Measurements from ENCODE around the gene CFAP299.
A peak's percentile ranks its signal among the peaks of the same experiment; 100 is the strongest.

Gene CFAP299

DNA sequence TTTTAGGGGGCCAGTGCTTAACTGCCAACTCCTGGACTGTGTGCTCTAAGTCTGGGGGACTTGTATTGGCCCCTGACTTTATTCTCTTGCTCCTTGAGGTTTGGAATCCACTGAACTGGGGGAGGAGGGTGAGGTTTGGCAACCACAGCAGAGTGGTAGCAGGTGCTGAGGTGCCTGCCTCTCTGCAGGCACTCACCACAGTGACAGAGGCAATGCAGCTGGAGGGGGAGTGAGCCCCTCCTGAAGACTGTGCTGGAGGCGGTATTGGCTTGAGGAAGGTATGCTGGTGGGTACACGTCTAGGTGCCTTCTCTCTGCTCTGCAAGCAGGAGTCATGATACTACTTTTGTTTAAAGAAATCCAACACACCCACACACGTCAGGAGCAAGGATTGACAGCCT lies 24.6 kb downstream of the CFAP299 start:
- H3K36me3 ChIP-seq (replicated peaks; ENCODE audit: low read depth, low read length), result no peaks in the 10 kb centered on the region
- no peaks in the 10 kb centered on the region for H4K20me1 ChIP-seq (ENCODE audit: insufficient read depth, low read length)
- TF ChIP-seq EZH2phosphoT487 (IDR thresholded peaks at IDR 0.05; ENCODE audit: low read depth), result no peak
- TF ChIP-seq, protein P1, sequence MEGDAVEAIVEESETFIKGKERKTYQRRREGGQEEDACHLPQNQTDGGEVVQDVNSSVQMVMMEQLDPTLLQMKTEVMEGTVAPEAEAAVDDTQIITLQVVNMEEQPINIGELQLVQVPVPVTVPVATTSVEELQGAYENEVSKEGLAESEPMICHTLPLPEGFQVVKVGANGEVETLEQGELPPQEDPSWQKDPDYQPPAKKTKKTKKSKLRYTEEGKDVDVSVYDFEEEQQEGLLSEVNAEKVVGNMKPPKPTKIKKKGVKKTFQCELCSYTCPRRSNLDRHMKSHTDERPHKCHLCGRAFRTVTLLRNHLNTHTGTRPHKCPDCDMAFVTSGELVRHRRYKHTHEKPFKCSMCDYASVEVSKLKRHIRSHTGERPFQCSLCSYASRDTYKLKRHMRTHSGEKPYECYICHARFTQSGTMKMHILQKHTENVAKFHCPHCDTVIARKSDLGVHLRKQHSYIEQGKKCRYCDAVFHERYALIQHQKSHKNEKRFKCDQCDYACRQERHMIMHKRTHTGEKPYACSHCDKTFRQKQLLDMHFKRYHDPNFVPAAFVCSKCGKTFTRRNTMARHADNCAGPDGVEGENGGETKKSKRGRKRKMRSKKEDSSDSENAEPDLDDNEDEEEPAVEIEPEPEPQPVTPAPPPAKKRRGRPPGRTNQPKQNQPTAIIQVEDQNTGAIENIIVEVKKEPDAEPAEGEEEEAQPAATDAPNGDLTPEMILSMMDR (IDR thresholded peaks at IDR 0.05; ENCODE audit: low read depth, low read length), result no peak
- no peak overlapping the region for H3K27ac ChIP-seq (ENCODE audit: low read length)
- no peak overlapping the region for H2AFZ ChIP-seq (ENCODE audit: low read depth, low read length)
- peaks cover 4% of the 10 kb centered on the region; the same call in 1 of the 2 replicates for H3K4me1 ChIP-seq (ENCODE audit: low read length)
- H3K4me3 ChIP-seq (ENCODE audit: low read length), result no peak overlapping the region
- H3K9me3 ChIP-seq (ENCODE audit: insufficient read depth, low read length), result no peaks in the 10 kb centered on the region
- H3K9ac ChIP-seq (ENCODE audit: low read length), result no peak overlapping the region
- H3K27me3 ChIP-seq (ENCODE audit: low read depth, low read length), result peaks cover 27% of the 10 kb centered on the region
- H3K79me2 ChIP-seq (ENCODE audit: low read length), result no peaks in the 10 kb centered on the region
- no peak overlapping the region for H3K4me2 ChIP-seq (ENCODE audit: low read length)

DNA sequence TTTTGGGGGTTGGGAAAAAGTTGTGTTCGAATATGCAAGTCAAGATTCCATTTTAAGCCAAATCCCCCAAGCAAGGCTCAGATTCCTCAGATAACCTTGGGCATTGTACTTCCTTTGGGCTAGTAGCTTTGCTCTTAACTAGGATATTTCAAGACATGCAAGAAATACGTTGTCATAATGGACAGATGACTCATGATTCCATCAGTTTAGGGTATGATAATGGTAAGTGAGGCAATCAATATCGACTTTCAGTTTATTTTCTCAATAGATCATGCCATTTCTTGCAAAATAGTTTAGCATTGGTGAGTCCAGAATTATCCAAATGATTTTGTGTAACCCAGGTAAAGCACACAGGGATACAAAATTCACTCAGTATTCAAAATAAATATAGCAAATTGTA lies 25.4 kb downstream of the CFAP299 start:
- peaks cover 27% of the 10 kb centered on the region for H3K27me3 ChIP-seq (ENCODE audit: low read depth, low read length)
- H4K20me1 ChIP-seq (ENCODE audit: insufficient read depth, low read length), result no peaks in the 10 kb centered on the region
- H2AFZ ChIP-seq (ENCODE audit: low read depth, low read length), result no peak overlapping the region
- H3K9ac ChIP-seq (ENCODE audit: low read length), result no peak overlapping the region
- H3K27ac ChIP-seq (ENCODE audit: low read length), result no peak overlapping the region
- H3K36me3 ChIP-seq (replicated peaks; ENCODE audit: low read depth, low read length), result no peaks in the 10 kb centered on the region
- peaks cover 4% of the 10 kb centered on the region; the same call in 1 of the 2 replicates for H3K4me1 ChIP-seq (ENCODE audit: low read length)
- no peaks in the 10 kb centered on the region for H3K79me2 ChIP-seq (ENCODE audit: low read length)
- TF ChIP-seq, protein P1 (IDR thresholded peaks at IDR 0.05; ENCODE audit: low read depth, low read length), result no peak
- no peak for TF ChIP-seq EZH2phosphoT487 (IDR thresholded peaks at IDR 0.05; ENCODE audit: low read depth)
- no peak overlapping the region for H3K4me3 ChIP-seq (ENCODE audit: low read length)
- no peaks in the 10 kb centered on the region for H3K9me3 ChIP-seq (ENCODE audit: insufficient read depth, low read length)
- no peak overlapping the region for H3K4me2 ChIP-seq (ENCODE audit: low read length)

DNA sequence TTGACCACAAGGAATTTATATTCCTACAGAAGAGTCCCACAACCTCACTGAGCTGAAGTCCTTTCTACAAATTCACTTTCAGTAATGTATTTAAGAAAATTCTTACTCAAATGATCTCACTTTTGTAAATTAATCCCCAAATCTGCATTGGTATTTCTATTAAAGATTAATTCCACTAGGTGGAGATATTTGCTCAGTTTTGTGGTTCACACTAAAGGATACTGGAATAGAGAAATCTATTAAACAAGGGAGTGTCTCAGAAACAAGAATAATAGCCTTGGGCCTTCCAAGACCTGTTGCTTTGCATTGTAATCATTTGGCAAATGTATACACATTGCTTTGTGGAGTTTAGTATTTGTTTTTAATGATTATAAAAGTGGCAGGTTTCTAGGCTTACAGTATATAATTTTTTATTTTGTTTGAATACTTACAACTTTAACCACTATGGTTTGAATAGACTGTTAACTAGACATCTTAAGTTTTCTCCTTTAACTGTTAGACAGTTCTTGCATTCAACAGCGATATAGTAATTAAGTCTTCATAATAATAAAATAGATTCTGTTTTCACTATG lies 25.9 kb downstream of the CFAP299 start:
- Histone ChIP-seq H4K20me1 (ENCODE audit: insufficient read depth, low read length) (no peaks in the 10 kb centered on the region), H3K27ac (ENCODE audit: low read length) (no peak overlapping the region), H3K36me3 (replicated peaks; ENCODE audit: low read depth, low read length) (no peaks in the 10 kb centered on the region), H3K79me2 (ENCODE audit: low read length) (no peaks in the 10 kb centered on the region), H3K4me1 (ENCODE audit: low read length) (peaks cover 8% of the 10 kb centered on the region), H2AFZ (ENCODE audit: low read depth, low read length) (no peak overlapping the region), H3K9ac (ENCODE audit: low read length) (no peak overlapping the region), H3K27me3 (ENCODE audit: low read depth, low read length) (peaks cover 27% of the 10 kb centered on the region), H3K4me3 (ENCODE audit: low read length) (no peak overlapping the region), H3K9me3 (ENCODE audit: insufficient read depth, low read length) (no peaks in the 10 kb centered on the region), H3K4me2 (ENCODE audit: low read length) (no peak overlapping the region)
- TF ChIP-seq, protein P1 (IDR thresholded peaks at IDR 0.05; ENCODE audit: low read depth, low read length), result peak; percentile 73
- TF ChIP-seq EZH2phosphoT487 (IDR thresholded peaks at IDR 0.05; ENCODE audit: low read depth), result no peak

DNA sequence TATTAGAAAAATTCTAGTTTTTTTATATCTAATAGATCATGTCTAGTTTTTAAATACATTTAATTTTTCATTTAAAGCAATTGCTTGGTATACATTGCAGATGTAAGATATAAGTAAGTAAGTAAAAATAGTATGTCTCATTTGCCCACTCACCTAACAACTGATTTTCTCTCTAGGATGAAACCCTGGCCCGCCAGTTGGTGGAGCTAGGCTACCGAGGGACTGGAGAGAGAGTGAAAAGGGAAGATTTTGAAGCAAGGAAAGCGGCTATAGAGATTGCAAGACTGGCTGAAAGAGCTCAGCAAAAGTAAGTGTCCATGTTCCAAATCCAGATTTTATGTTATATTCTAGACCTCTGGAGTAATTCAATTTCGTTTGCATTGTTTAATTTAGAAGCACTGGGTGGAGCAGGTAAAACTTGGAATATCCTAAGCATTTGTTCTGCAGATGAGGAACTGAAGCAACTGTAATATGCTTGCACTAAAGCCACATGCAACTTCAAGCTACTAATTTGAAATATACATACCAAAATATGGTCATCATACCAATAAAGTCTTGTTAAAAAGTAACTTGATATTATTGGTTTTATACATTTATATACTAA lies 27.1 kb downstream of the CFAP299 start:
- no peak for TF ChIP-seq EZH2phosphoT487 (IDR thresholded peaks at IDR 0.05; ENCODE audit: low read depth)
- TF ChIP-seq, protein P1 (IDR thresholded peaks at IDR 0.05; ENCODE audit: low read depth, low read length), result peak; percentile 85
- Histone ChIP-seq H3K9me3 (ENCODE audit: insufficient read depth, low read length) (no peaks in the 10 kb centered on the region), H3K79me2 (ENCODE audit: low read length) (no peaks in the 10 kb centered on the region), H3K4me2 (ENCODE audit: low read length) (peak overlapping the region; percentile 63), H3K27ac (ENCODE audit: low read length) (no peak overlapping the region), H3K27me3 (ENCODE audit: low read depth, low read length) (peaks cover 27% of the 10 kb centered on the region), H3K9ac (ENCODE audit: low read length) (no peak overlapping the region), H4K20me1 (ENCODE audit: insufficient read depth, low read length) (no peaks in the 10 kb centered on the region), H3K4me3 (ENCODE audit: low read length) (no peak overlapping the region; the same call in 1 of the 2 replicates), H2AFZ (ENCODE audit: low read depth, low read length) (no peak overlapping the region), H3K4me1 (ENCODE audit: low read length) (peaks cover 9% of the 10 kb centered on the region), H3K36me3 (replicated peaks; ENCODE audit: low read depth, low read length) (no peaks in the 10 kb centered on the region)

Measured in OCI-LY3 (cell line).